ENCODE data around the gene TSTD1.
A peak's percentile ranks its signal among the peaks of the same experiment; 100 is the strongest.

The TSTD1 gene

DNA sequence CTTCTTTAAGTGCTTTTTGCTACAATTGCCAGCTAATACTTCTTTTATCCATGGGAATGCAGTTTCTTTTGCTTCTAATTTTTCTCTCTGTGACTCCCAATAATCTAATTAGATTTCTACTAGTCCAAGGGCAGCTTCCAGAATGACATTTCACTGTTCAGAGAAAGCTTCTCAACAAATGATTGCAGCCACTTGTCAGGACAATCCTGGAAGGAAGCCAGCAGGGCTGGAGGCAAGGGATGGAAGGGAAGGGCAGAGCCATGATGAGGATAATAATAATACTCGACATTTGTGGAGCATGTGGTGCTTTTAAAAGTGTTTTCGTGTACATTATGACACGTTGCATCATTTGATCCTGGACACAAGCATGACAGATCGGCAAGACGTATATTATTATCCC is 37.2 kb downstream of the TSTD1 start:
- TF ChIP-seq EZH2phosphoT487 (IDR thresholded peaks at IDR 0.05; ENCODE audit: low read depth) = no peak
- Histone ChIP-seq H2AFZ (ENCODE audit: low read depth, low read length) (no peak overlapping the region), H3K9me3 (ENCODE audit: insufficient read depth, low read length) (no peaks in the 10 kb centered on the region), H3K4me3 (ENCODE audit: low read length) (no peak overlapping the region), H3K4me2 (ENCODE audit: low read length) (no peak overlapping the region), H3K27me3 (ENCODE audit: low read depth, low read length) (no peaks in the 10 kb centered on the region), H3K4me1 (ENCODE audit: low read length) (peaks cover 11% of the 10 kb centered on the region; the same call in 1 of the 2 replicates), H3K36me3 (replicated peaks; ENCODE audit: low read depth, low read length) (no peaks in the 10 kb centered on the region), H3K27ac (ENCODE audit: low read length) (no peak overlapping the region), H3K79me2 (ENCODE audit: low read length) (no peaks in the 10 kb centered on the region), H3K9ac (ENCODE audit: low read length) (no peak overlapping the region), H4K20me1 (ENCODE audit: insufficient read depth, low read length) (no peaks in the 10 kb centered on the region)

DNA sequence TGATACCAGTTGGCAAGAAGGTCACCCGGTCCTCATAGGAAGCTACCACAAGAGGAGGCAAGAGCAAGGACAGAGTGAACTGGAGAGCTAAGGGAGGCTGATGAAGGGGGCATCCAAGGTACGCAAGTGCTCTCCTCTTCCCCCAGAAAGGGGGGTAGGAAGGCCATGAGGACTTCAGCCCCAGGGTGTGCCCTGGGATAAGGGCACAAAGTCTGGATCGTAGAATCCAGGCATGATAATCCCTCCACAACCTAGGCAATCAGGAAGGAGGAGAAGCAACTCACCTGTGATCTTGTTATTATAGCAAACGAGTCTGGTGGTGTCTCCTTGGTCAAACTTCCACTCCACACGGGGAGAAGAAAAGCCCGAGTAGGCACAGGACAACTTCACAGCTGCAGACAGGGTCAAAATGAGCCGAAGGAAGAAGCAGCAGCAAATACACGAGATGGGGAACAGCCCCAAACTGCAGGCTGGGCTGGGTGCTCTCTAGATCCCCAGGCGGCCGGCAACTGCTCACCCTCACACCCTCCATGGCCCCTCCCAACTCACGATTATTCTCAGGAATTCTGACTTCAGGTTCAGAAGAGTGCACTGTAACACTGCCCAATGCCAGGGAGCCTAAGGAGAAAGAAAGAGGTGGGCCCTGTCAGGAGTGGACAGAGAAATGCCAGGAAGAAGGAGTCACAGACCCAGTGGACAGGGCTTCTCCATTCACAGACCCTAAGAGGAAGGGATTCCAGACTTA is 37.9 kb downstream of the TSTD1 start:
- H3K27me3 ChIP-seq (ENCODE audit: low read depth, low read length) = no peaks in the 10 kb centered on the region
- H3K4me2 ChIP-seq (ENCODE audit: low read length) = no peak overlapping the region
- H4K20me1 ChIP-seq (ENCODE audit: insufficient read depth, low read length) = no peaks in the 10 kb centered on the region
- no peak overlapping the region for H3K4me3 ChIP-seq (ENCODE audit: low read length)
- no peak for TF ChIP-seq EZH2phosphoT487 (IDR thresholded peaks at IDR 0.05; ENCODE audit: low read depth)
- TF ChIP-seq, protein P1, sequence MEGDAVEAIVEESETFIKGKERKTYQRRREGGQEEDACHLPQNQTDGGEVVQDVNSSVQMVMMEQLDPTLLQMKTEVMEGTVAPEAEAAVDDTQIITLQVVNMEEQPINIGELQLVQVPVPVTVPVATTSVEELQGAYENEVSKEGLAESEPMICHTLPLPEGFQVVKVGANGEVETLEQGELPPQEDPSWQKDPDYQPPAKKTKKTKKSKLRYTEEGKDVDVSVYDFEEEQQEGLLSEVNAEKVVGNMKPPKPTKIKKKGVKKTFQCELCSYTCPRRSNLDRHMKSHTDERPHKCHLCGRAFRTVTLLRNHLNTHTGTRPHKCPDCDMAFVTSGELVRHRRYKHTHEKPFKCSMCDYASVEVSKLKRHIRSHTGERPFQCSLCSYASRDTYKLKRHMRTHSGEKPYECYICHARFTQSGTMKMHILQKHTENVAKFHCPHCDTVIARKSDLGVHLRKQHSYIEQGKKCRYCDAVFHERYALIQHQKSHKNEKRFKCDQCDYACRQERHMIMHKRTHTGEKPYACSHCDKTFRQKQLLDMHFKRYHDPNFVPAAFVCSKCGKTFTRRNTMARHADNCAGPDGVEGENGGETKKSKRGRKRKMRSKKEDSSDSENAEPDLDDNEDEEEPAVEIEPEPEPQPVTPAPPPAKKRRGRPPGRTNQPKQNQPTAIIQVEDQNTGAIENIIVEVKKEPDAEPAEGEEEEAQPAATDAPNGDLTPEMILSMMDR (IDR thresholded peaks at IDR 0.05; ENCODE audit: low read depth, low read length) = no peak
- no peaks in the 10 kb centered on the region for H3K79me2 ChIP-seq (ENCODE audit: low read length)
- H2AFZ ChIP-seq (ENCODE audit: low read depth, low read length) = no peak overlapping the region
- H3K27ac ChIP-seq (ENCODE audit: low read length) = no peak overlapping the region
- no peaks in the 10 kb centered on the region for H3K9me3 ChIP-seq (ENCODE audit: insufficient read depth, low read length)
- no peaks in the 10 kb centered on the region for H3K36me3 ChIP-seq (replicated peaks; ENCODE audit: low read depth, low read length)
- H3K9ac ChIP-seq (ENCODE audit: low read length) = no peak overlapping the region
- peaks cover 11% of the 10 kb centered on the region; the same call in 1 of the 2 replicates for H3K4me1 ChIP-seq (ENCODE audit: low read length)

GRCh38 chr1:160999376-160999775 is 39.4 kb downstream of the TSTD1 start:
- Histone ChIP-seq H3K27me3 (ENCODE audit: low read depth, low read length) (no peaks in the 10 kb centered on the region), H3K79me2 (ENCODE audit: low read length) (no peaks in the 10 kb centered on the region), H3K9me3 (ENCODE audit: insufficient read depth, low read length) (no peaks in the 10 kb centered on the region), H3K36me3 (replicated peaks; ENCODE audit: low read depth, low read length) (no peaks in the 10 kb centered on the region), H4K20me1 (ENCODE audit: insufficient read depth, low read length) (no peaks in the 10 kb centered on the region), H3K9ac (ENCODE audit: low read length) (no peak overlapping the region), H3K27ac (ENCODE audit: low read length) (no peak overlapping the region), H3K4me3 (ENCODE audit: low read length) (no peak overlapping the region), H2AFZ (ENCODE audit: low read depth, low read length) (no peak overlapping the region), H3K4me2 (ENCODE audit: low read length) (no peak overlapping the region), H3K4me1 (ENCODE audit: low read length) (peaks cover 11% of the 10 kb centered on the region; the same call in 1 of the 2 replicates)
- TF ChIP-seq, protein P1 (IDR thresholded peaks at IDR 0.05; ENCODE audit: low read depth, low read length) = no peak
- no peak for TF ChIP-seq EZH2phosphoT487 (IDR thresholded peaks at IDR 0.05; ENCODE audit: low read depth)

DNA sequence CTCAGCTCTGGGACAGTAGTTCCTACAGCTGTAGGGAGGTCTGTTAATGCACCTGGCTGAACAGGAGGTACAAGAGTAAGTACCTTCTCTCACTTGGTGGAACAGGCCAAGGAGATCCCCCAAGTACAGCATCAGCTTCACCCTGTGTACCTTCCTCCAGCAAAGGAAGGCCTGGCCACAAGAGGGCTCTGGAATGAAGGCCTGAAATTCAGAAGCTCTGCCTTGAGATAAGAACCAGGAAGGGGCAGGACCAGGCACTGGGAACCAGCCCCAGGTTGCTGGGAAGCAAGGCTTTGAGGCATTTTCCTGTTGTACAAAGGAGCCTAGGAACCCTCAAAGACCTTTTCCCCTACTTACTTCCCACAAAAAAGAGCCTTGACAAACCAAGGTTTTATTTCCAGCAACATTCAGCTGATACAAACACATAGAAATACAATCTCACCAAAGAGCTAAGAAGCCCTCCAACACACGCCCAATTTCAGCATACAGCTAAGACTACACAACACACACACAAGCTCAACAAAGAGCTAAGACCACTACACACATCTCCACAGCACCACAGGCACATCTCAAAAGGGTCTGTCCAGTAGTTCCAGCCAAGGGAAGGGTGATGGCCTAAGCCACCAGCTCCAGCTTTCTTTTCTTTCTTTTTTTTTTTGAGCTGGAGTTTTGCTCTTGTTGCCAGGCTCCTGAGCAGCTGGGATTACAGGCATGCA is 41.3 kb downstream of the TSTD1 start:
- Histone ChIP-seq H3K4me1 (ENCODE audit: low read length) (peaks cover 10% of the 10 kb centered on the region; the same call in 1 of the 2 replicates), H3K4me3 (ENCODE audit: low read length) (no peak overlapping the region), H3K9ac (ENCODE audit: low read length) (no peak overlapping the region), H3K9me3 (ENCODE audit: insufficient read depth, low read length) (no peaks in the 10 kb centered on the region), H3K4me2 (ENCODE audit: low read length) (no peak overlapping the region), H3K27ac (ENCODE audit: low read length) (no peak overlapping the region), H3K27me3 (ENCODE audit: low read depth, low read length) (peaks cover 6% of the 10 kb centered on the region), H2AFZ (ENCODE audit: low read depth, low read length) (peak overlapping the region; percentile 7), H4K20me1 (ENCODE audit: insufficient read depth, low read length) (no peaks in the 10 kb centered on the region), H3K36me3 (replicated peaks; ENCODE audit: low read depth, low read length) (no peaks in the 10 kb centered on the region), H3K79me2 (ENCODE audit: low read length) (no peaks in the 10 kb centered on the region)
- no peak for TF ChIP-seq EZH2phosphoT487 (IDR thresholded peaks at IDR 0.05; ENCODE audit: low read depth)
- TF ChIP-seq, protein P1 (IDR thresholded peaks at IDR 0.05; ENCODE audit: low read depth, low read length) = peak; percentile 74

Data from OCI-LY3 (cell line).